Lower leg skin (tissue), 3 donors: ENCODE results near the gene ERG.

ENCODE experiments used
- POLR2A ChIP-seq, 2 donors: fragments of 450-650 bp; IDR thresholded peaks; one replicate each; pipeline ENCODE4 v1.6.1; 2016 to 2017; ENCODE audit warnings: antibody characterized with exemption in 2 of 2, mild to moderate bottlenecking in 1 of 2, moderate library complexity in 1 of 2
- TF ChIP-seq, protein P1 (sequence below), 3 donors: fragments of 450-650 bp; IDR thresholded peaks; one replicate each; pipeline ENCODE4 v1.5.1; 2016; ENCODE audit warnings: antibody characterized with exemption in 3 of 3, mild to moderate bottlenecking in 3 of 3, moderate library complexity in 2 of 3

DNA sequence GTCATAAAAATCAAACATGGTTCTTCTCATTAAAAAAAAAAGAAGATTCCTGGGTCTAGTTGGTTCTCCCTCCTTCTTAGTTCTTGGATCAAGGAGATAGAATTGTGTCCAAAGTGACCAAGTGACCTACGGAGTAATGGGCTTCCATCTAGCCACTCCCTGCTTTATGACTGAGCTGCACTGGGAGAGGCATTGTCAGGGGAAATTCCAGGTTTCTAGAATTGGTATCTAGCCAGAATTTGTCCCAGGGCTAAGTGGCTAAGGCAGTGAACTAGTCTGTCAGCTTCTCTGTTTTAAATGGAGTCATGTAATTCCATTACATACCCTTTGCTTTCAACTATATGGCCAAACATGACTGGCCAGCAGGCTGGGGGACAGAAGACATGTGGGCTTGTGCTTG, 40.1 kb upstream of the ERG start:
- TF ChIP-seq, protein P1, sequence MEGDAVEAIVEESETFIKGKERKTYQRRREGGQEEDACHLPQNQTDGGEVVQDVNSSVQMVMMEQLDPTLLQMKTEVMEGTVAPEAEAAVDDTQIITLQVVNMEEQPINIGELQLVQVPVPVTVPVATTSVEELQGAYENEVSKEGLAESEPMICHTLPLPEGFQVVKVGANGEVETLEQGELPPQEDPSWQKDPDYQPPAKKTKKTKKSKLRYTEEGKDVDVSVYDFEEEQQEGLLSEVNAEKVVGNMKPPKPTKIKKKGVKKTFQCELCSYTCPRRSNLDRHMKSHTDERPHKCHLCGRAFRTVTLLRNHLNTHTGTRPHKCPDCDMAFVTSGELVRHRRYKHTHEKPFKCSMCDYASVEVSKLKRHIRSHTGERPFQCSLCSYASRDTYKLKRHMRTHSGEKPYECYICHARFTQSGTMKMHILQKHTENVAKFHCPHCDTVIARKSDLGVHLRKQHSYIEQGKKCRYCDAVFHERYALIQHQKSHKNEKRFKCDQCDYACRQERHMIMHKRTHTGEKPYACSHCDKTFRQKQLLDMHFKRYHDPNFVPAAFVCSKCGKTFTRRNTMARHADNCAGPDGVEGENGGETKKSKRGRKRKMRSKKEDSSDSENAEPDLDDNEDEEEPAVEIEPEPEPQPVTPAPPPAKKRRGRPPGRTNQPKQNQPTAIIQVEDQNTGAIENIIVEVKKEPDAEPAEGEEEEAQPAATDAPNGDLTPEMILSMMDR (IDR thresholded peaks at IDR 0.05), result no peak
- TF ChIP-seq POLR2A (IDR thresholded peaks at IDR 0.05), result no peak
